K562 (cell line): Measurements from ENCODE around the gene SLC2A2. TPM values are rescaled to one million over a fixed set of nuclear protein-coding genes. Genes with fewer than 3 reads are reported as not detected.

Source experiments
- ADNP ChIP-seq: fragments of 200-800 bp; sonication (Bioruptor generic); IDR thresholded peaks from 2 replicates; pipeline ENCODE4 v1.6.1; 2016; ENCODE audit warnings: missing genetic modification characterization, missing compliant biosample characterization
- CHAMP1 ChIP-seq: fragments of 450-650 bp; IDR thresholded peaks from 2 replicates; pipeline ENCODE4 v1.6.1; 2016; ENCODE audit warnings: mild to moderate bottlenecking
- CLOCK ChIP-seq: fragments of 250-450 bp; sonication (Bioruptor Pico); IDR thresholded peaks from 2 replicates; pipeline ENCODE4 v1.4.0; 2020; ENCODE audit warnings: mild to moderate bottlenecking, moderate library complexity, borderline replicate concordance
- RERE ChIP-seq: sonication (generic); formaldehyde crosslinking; IDR thresholded peaks from 2 replicates; pipeline ENCODE4 v1.8.0; 2023; ENCODE audit warnings: missing genetic modification reagents, mild to moderate bottlenecking, borderline replicate concordance
- SAFB2 ChIP-seq: fragments of 200-400 bp; formaldehyde crosslinking; IDR thresholded peaks from 2 replicates; pipeline ENCODE4 v1.6.1; 2018; ENCODE audit warnings: borderline replicate concordance, low read length, low read depth, moderate library complexity; ENCODE audit not compliant: severe bottlenecking
- polyA plus RNA-seq, 8 experiments: library from polyadenylated mRNA; depleted of rRNA in 4 of 8; stranded (reverse) in 5 of 8; unstranded in 3 of 8; fragments of >200 nt; fragmentation: Nextera tagmentation in 2 of 8; fragmentation: Illumina TruSeq in 1 of 8; extraction: Ambion mirVana in 2 of 8; extraction: Trizol in 1 of 8; gene quantifications; 2 replicates each; pipeline versions ENCODE4 v1.2.1 to v1.2.3, GENCODE V29; 2011 to 2014; ENCODE audit warnings: inconsistent platforms in 1 of 8, missing spikeins in 1 of 8
- total RNA-seq, 7 experiments: library from RNA; depleted of rRNA in 6 of 7; stranded (reverse); fragments of >200 nt in 6 of 7; fragmentation: Illumina TruSeq in 2 of 7; extraction: Trizol in 2 of 7; gene quantifications; 2 replicates each; pipeline versions ENCODE4 v1.2.1 to v1.2.3, GENCODE V29; 2011 to 2021; ENCODE audit warnings: low replicate concordance in 1 of 7

The SLC2A2 gene
- total and polyA plus RNA-seq, 9 of the 15 experiments (the other 6 are each of a cell fraction or from before 2014, with no cell fraction given): 0.18 TPM; not detected in 8

- TF ChIP-seq RERE (CRISPR knock-in tag) (no peak), CHAMP1 (no peak), SAFB2 (no peak), CLOCK (no peak), ADNP (tag) (no peak)
These were observed 77.3 kb downstream of the SLC2A2 start (continued) for GRCh38 chr3:170949211-170949610.
